HCT116 (cell line): ENCODE results near the gene ALOX12B. TPM values are rescaled to one million over a fixed set of nuclear protein-coding genes. Genes with fewer than 3 reads are reported as not detected.

Source experiments
- ATAC-seq: fragments of 200-7000 bp; cut with Tn5 transposase; 2 replicates; pipeline ENCODE4 v1.9.1; 2020; ENCODE audit warnings: mild to moderate bottlenecking, moderate library complexity
- BruUV-seq: library from RNA; stranded (reverse); fragments of 400-500 nt; replicated peaks from 2 replicates; lab custom pipeline; 2021; lab: Mats Ljungman, UMichigan
- CTCF ChIA-PET: fragments of 300-600 bp; sonication (Branson Sonifier 250); formaldehyde crosslinking; loops from one replicate; lab custom pipeline; 2021; ENCODE audit warnings: antibody characterized with exemption; lab: Charles Lee
- POLR2A ChIA-PET: fragments of 300-600, 350-600 bp; sonication (Branson Sonifier 250); formaldehyde crosslinking; loops from one replicate; lab custom pipeline; 2021; ENCODE audit warnings: antibody characterized with exemption; lab: Charles Lee
- RAD21 ChIA-PET, 2 experiments: fragments of 300-600 bp; sonication (Branson Sonifier 250); formaldehyde crosslinking; loops; one replicate each; lab custom pipeline; 2023; ENCODE audit warnings: low total read pairs in 2 of 2; ENCODE audit not compliant: uncharacterized antibody in 2 of 2, unreplicated experiment in 2 of 2, low non-redundant PET in 1 of 2; lab: Charles Lee
- DNase-seq: peaks from one replicate; pipeline ENCODE4 v3.0.0-alpha.2; 2010; ENCODE audit warnings: low read depth, low spot score
- H2AFZ ChIP-seq: fragments of 200-600 bp; shearing (Covaris generic), sonication (generic); 2 replicates; pipeline ENCODE4 v1.6.1; 2017; ENCODE audit warnings: low read depth, mixed run types, mixed read lengths, antibody characterized with exemption, low read length; ENCODE audit not compliant: poor library complexity, severe bottlenecking
- H3K27ac ChIP-seq: 2 replicates; pipeline ENCODE4 v1.5.1; 2012; ENCODE audit warnings: low read depth, low read length
- H3K27me3 ChIP-seq: fragments of 200-600 bp; sonication (generic); 2 replicates; pipeline ENCODE4 v1.6.1; 2016; ENCODE audit warnings: mixed run types, low read length, mixed read lengths; ENCODE audit not compliant: insufficient read depth
- H3K36me3 ChIP-seq, 2 experiments: fragments of 200-500 bp in 1 of 2; fragments of 200-600 bp in 1 of 2; sonication (Bioruptor generic) in 1 of 2; sonication (generic) in 1 of 2; 2 replicates each; pipeline versions ENCODE4 v1.5.1 to v1.6.1; 2014 to 2016; ENCODE audit warnings: low read length in 2 of 2, inconsistent platforms in 1 of 2, mixed read lengths in 1 of 2, mixed run types in 1 of 2; ENCODE audit not compliant: insufficient read depth in 2 of 2, control insufficient read depth in 1 of 2
- H3K4me1 ChIP-seq, 2 experiments: fragments of 200-600 bp in 1 of 2; sonication (generic) in 1 of 2; 2 replicates each; pipeline versions ENCODE4 v1.5.1 to v1.6.1; 2012 to 2017; ENCODE audit warnings: low read length in 2 of 2, inconsistent platforms in 1 of 2, mild to moderate bottlenecking in 1 of 2, mixed read lengths in 1 of 2, mixed run types in 1 of 2, moderate library complexity in 1 of 2; ENCODE audit not compliant: insufficient read depth in 2 of 2, control insufficient read depth in 1 of 2
- H3K4me2 ChIP-seq: fragments of 200-600 bp; sonication (generic); 2 replicates; pipeline ENCODE4 v1.6.1; 2017; ENCODE audit warnings: mixed run types, low read length, mixed read lengths
- H3K4me3 ChIP-seq, 2 experiments: fragments of 200-600 bp in 1 of 2; sonication (generic) in 1 of 2; replicated peaks in 1 of 2; 2 replicates each; pipeline ENCODE4 v1.5.1; 2011 to 2016; ENCODE audit warnings: low read length in 2 of 2, control low read depth in 1 of 2, low read depth in 1 of 2, mild to moderate bottlenecking in 1 of 2, mixed read lengths in 1 of 2, mixed run types in 1 of 2
- H3K79me2 ChIP-seq: fragments of 200-600 bp; sonication (generic); 2 replicates; pipeline ENCODE4 v1.6.1; 2017; ENCODE audit warnings: mild to moderate bottlenecking, mixed run types, low read length, moderate library complexity, mixed read lengths; ENCODE audit not compliant: insufficient read depth
- H3K9ac ChIP-seq: fragments of 200-600 bp; sonication (generic); 2 replicates; pipeline ENCODE4 v1.6.1; 2016; ENCODE audit warnings: low read length, mixed read lengths
- H3K9me2 ChIP-seq: fragments of 200-600 bp; sonication (generic), shearing (Covaris generic); 2 replicates; pipeline ENCODE4 v1.6.1; 2017; ENCODE audit warnings: mixed run types, mild to moderate bottlenecking, moderate library complexity; ENCODE audit not compliant: insufficient read depth
- H3K9me3 ChIP-seq, 2 experiments: fragments of 200-500 bp in 1 of 2; fragments of 200-600 bp in 1 of 2; sonication (Bioruptor generic) in 1 of 2; sonication (generic) in 1 of 2; 2 replicates each; pipeline ENCODE4 v1.6.1; 2014 to 2017; ENCODE audit warnings: low read length in 2 of 2, mixed read lengths in 2 of 2, inconsistent platforms in 1 of 2, low read depth in 1 of 2, mild to moderate bottlenecking in 1 of 2, mixed run types in 1 of 2, moderate library complexity in 1 of 2; ENCODE audit not compliant: control insufficient read depth in 1 of 2, insufficient read depth in 1 of 2
- H4K20me1 ChIP-seq: fragments of 200-600 bp; sonication (generic), shearing (Covaris generic); 2 replicates; pipeline ENCODE4 v1.6.1; 2017; ENCODE audit warnings: mixed run types, mild to moderate bottlenecking, moderate library complexity; ENCODE audit not compliant: insufficient read depth
- ELF1 ChIP-seq: IDR thresholded peaks from 2 replicates; pipeline ENCODE4 v1.6.1; 2012; ENCODE audit warnings: low read depth, borderline replicate concordance
- EZH2 ChIP-seq: fragments of 200-600 bp; sonication (generic); IDR thresholded peaks from 2 replicates; pipeline ENCODE4 v1.6.1; 2017; ENCODE audit warnings: antibody characterized with exemption, mixed run types
- EZH2phosphoT487 ChIP-seq: fragments of 200-600 bp; IDR thresholded peaks from 2 replicates; pipeline ENCODE4 v1.6.1; 2018; ENCODE audit warnings: antibody characterized with exemption, borderline replicate concordance
- FOSL1 ChIP-seq: IDR thresholded peaks from 2 replicates; pipeline ENCODE4 v1.6.1; 2012; ENCODE audit warnings: low read depth
- POLR2A ChIP-seq: IDR thresholded peaks from 2 replicates; pipeline ENCODE4 v1.7.0; 2011; ENCODE audit warnings: borderline replicate concordance; ENCODE audit not compliant: insufficient read depth, insufficient read length; ENCODE audit errors: extremely low read depth
- ZNF274 ChIP-seq: fragments of 200-500 bp; sonication (Bioruptor generic); IDR thresholded peaks from 2 replicates; pipeline ENCODE4 v1.6.1; 2014; ENCODE audit warnings: mild to moderate bottlenecking, low read depth, low read length, inconsistent platforms
- intact Hi-C: fragments of 100-400 bp; cut with micrococcal nuclease; formaldehyde crosslinking; loops from 2 replicates; pipeline ENCODE4 v1.10.0; 2022
- total RNA-seq: library from RNA; stranded (reverse); gene quantifications from one replicate; pipeline ENCODE4 v1.2.1, GENCODE V29; 2021; ENCODE audit not compliant: unreplicated experiment
- TF ChIP-seq, protein P1 (sequence below): IDR thresholded peaks from 2 replicates; pipeline ENCODE4 v1.6.1; 2012; ENCODE audit warnings: low read depth
- TF ChIP-seq, protein P2 (sequence below): IDR thresholded peaks from 2 replicates; pipeline ENCODE4 v1.6.1; 2012
- TF ChIP-seq, protein P3 (sequence below), 3 experiments: fragments of 200-600 bp in 1 of 3; sonication (generic) in 1 of 3; IDR thresholded peaks in 2 of 3; conservative IDR thresholded peaks in 1 of 3; 2 replicates each; pipeline ENCODE4 v1.5.1; 2012 to 2017; ENCODE audit warnings: low read depth in 2 of 3, low read length in 2 of 3, antibody characterized with exemption in 1 of 3, borderline replicate concordance in 1 of 3, control low read depth in 1 of 3, mild to moderate bottlenecking in 1 of 3, mixed read lengths in 1 of 3, mixed run types in 1 of 3, moderate library complexity in 1 of 3; ENCODE audit not compliant: insufficient read depth in 1 of 3

Gene ALOX12B
- total RNA-seq, 1 experiment from 2014 or later, result 3.8 TPM

DNA sequence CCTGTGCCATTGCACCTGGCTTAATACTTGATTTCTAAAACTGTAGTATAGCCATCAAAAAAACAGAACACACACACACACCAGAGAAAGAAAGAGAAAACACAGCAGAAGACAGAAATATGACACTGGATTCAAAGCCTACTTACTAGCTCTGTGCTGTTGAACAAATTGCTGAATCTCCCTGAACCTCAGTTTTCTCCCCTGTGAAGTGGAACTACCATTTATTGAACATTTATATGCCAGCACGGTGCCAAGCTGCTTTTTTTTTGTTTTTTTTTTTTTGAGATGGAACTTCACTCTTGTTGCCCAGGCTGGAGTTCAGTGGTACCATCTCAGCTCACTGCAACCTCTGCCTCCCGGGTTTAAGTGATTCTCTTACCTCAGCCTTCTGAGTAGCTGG lies 13.2 kb upstream of the ALOX12B start (continued):
- TF ChIP-seq, protein P1, sequence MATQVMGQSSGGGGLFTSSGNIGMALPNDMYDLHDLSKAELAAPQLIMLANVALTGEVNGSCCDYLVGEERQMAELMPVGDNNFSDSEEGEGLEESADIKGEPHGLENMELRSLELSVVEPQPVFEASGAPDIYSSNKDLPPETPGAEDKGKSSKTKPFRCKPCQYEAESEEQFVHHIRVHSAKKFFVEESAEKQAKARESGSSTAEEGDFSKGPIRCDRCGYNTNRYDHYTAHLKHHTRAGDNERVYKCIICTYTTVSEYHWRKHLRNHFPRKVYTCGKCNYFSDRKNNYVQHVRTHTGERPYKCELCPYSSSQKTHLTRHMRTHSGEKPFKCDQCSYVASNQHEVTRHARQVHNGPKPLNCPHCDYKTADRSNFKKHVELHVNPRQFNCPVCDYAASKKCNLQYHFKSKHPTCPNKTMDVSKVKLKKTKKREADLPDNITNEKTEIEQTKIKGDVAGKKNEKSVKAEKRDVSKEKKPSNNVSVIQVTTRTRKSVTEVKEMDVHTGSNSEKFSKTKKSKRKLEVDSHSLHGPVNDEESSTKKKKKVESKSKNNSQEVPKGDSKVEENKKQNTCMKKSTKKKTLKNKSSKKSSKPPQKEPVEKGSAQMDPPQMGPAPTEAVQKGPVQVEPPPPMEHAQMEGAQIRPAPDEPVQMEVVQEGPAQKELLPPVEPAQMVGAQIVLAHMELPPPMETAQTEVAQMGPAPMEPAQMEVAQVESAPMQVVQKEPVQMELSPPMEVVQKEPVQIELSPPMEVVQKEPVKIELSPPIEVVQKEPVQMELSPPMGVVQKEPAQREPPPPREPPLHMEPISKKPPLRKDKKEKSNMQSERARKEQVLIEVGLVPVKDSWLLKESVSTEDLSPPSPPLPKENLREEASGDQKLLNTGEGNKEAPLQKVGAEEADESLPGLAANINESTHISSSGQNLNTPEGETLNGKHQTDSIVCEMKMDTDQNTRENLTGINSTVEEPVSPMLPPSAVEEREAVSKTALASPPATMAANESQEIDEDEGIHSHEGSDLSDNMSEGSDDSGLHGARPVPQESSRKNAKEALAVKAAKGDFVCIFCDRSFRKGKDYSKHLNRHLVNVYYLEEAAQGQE, result no peak

DNA sequence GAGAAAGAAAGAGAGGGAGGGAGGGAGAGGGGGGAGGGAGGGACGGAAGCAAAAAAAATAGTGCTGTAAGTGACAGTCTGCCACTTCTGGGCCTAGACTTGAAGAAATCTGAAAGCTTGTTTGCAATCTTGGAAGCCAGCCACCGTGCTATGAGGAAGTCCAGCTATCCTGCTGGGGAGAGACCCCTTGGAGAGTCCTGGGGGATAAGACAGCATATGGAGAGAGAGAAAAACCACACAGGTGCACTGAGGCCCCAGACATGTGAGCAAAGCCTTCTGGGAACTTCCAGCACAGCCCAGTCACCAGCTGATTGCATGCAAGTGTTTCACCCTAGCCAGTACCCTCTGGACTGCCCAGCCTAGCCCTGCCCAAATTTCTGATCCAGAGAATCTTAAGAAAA lies 12.6 kb upstream of the ALOX12B start:
- CTCF ChIA-PET, result interaction anchor here (1.3 to 1.4 kb wide), 2 partner anchors 27 to 40 kb away, joined by 4 to 6 read pairs; no protein-coding TSS in a partner anchor
- no peaks in the 10 kb centered on the region for H3K9me2 ChIP-seq

More for the DNA sequence above, 12.6 kb upstream of the ALOX12B start:
- Histone ChIP-seq H3K9me3 (no peaks in the 10 kb centered on the region), H3K27ac (no peak overlapping the region), H3K79me2 (no peaks in the 10 kb centered on the region), H3K4me3 (no peak overlapping the region), H3K4me1 (peaks cover 0 to 11% of the 10 kb centered on the region in 2 experiments; a peak in 2 of 4 replicates), H3K36me3 (no peaks in the 10 kb centered on the region), H4K20me1 (no peaks in the 10 kb centered on the region), H3K4me2 (no peak overlapping the region), H2AFZ (no peak overlapping the region), H3K27me3 (no peaks in the 10 kb centered on the region), H3K9ac (no peak overlapping the region)
- DNase-seq, result no peak
- intact Hi-C loops, result no loop called here
- BruUV-seq, result no TSS peak
- no peak for ATAC-seq
- ChIA-PET RAD21 (no interaction called here), POLR2A (interaction anchor here (0.7 kb wide), 1 partner anchor 51 kb away, joined by 3 read pairs; no protein-coding TSS in a partner anchor)
- TF ChIP-seq, protein P1, result no peak
- TF ChIP-seq EZH2phosphoT487 (no peak), FOSL1 (no peak), ZNF274 (no peak), EZH2 (no peak), ELF1 (no peak), POLR2A (no peak)
- TF ChIP-seq, protein P2, sequence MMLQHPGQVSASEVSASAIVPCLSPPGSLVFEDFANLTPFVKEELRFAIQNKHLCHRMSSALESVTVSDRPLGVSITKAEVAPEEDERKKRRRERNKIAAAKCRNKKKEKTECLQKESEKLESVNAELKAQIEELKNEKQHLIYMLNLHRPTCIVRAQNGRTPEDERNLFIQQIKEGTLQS, result no peak
- TF ChIP-seq, protein P3, sequence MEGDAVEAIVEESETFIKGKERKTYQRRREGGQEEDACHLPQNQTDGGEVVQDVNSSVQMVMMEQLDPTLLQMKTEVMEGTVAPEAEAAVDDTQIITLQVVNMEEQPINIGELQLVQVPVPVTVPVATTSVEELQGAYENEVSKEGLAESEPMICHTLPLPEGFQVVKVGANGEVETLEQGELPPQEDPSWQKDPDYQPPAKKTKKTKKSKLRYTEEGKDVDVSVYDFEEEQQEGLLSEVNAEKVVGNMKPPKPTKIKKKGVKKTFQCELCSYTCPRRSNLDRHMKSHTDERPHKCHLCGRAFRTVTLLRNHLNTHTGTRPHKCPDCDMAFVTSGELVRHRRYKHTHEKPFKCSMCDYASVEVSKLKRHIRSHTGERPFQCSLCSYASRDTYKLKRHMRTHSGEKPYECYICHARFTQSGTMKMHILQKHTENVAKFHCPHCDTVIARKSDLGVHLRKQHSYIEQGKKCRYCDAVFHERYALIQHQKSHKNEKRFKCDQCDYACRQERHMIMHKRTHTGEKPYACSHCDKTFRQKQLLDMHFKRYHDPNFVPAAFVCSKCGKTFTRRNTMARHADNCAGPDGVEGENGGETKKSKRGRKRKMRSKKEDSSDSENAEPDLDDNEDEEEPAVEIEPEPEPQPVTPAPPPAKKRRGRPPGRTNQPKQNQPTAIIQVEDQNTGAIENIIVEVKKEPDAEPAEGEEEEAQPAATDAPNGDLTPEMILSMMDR (IDR thresholded peaks at IDR 0.05 in 2 of 3, conservative IDR thresholded peaks at IDR 0.05 in 1 of 3; ENCODE audit: borderline replicate concordance in 1 of 3, insufficient read depth in 1 of 3, low read depth in 2 of 3, low read length in 2 of 3), result no peak
